ENCODE results near the gene LMF1.

The LMF1 gene

DNA sequence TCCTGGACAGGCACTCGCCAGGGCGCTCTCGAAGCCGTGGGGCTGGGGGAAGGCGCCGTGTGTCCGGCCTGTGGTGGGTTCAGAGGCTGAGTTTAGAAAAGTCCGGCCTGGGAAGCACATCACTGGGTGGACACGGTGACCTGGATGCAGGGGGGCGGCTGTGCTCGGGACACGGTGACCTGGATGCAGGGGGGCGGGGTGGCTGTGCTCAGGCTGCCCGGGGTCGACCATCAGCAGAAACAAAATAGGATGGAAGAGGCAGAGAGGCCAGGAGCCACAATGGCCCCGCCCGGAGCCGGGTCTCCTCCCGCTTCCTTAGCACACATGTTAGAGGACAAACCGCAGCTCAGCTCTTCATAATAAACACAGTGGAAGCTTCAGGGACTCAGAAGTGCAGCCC lies 127.0 kb downstream of the LMF1 start:
- H3K4me1 ChIP-seq (ENCODE audit: control insufficient read depth, low read length), result no peaks in the 10 kb centered on the region
- no peak overlapping the region for H3K4me3 ChIP-seq (ENCODE audit: low read length)
- peaks cover 35% of the 10 kb centered on the region for H3K9me3 ChIP-seq (ENCODE audit: control insufficient read depth, insufficient read depth, low read length)
- H3K9me2 ChIP-seq (replicated peaks; ENCODE audit: control insufficient read depth, low read length), result no peaks in the 10 kb centered on the region
- H3K36me3 ChIP-seq (ENCODE audit: control insufficient read depth, low read length), result no peaks in the 10 kb centered on the region
- TF ChIP-seq, protein P1, sequence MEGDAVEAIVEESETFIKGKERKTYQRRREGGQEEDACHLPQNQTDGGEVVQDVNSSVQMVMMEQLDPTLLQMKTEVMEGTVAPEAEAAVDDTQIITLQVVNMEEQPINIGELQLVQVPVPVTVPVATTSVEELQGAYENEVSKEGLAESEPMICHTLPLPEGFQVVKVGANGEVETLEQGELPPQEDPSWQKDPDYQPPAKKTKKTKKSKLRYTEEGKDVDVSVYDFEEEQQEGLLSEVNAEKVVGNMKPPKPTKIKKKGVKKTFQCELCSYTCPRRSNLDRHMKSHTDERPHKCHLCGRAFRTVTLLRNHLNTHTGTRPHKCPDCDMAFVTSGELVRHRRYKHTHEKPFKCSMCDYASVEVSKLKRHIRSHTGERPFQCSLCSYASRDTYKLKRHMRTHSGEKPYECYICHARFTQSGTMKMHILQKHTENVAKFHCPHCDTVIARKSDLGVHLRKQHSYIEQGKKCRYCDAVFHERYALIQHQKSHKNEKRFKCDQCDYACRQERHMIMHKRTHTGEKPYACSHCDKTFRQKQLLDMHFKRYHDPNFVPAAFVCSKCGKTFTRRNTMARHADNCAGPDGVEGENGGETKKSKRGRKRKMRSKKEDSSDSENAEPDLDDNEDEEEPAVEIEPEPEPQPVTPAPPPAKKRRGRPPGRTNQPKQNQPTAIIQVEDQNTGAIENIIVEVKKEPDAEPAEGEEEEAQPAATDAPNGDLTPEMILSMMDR (IDR thresholded peaks at IDR 0.05; ENCODE audit: low read depth, low read length, poor library complexity, severe bottlenecking), result no peak
- TF ChIP-seq EZH2phosphoT487 (IDR thresholded peaks at IDR 0.05; ENCODE audit: borderline replicate concordance, low read length), result no peak
- H3F3A ChIP-seq (ENCODE audit: control insufficient read depth, insufficient read depth), result no peaks in the 10 kb centered on the region
- H4K20me1 ChIP-seq (ENCODE audit: control insufficient read depth, insufficient read depth, low read depth, low read length), result no peaks in the 10 kb centered on the region
- no peak overlapping the region for H3K4me2 ChIP-seq (ENCODE audit: low read length)
- no peaks in the 10 kb centered on the region for H3K27me3 ChIP-seq (ENCODE audit: control insufficient read depth, low read length)
- no peaks in the 10 kb centered on the region for H3K79me2 ChIP-seq (ENCODE audit: control insufficient read depth, low read length)
- H3K27ac ChIP-seq (ENCODE audit: low read depth, low read length), result no peak overlapping the region

GRCh38 chr16:842711-843560 lies 127.8 kb downstream of the LMF1 start:
- Histone ChIP-seq H3K36me3 (ENCODE audit: control insufficient read depth, low read length) (no peaks in the 10 kb centered on the region), H3K4me1 (ENCODE audit: control insufficient read depth, low read length) (no peaks in the 10 kb centered on the region), H3K27ac (ENCODE audit: low read depth, low read length) (no peak overlapping the region), H4K20me1 (ENCODE audit: control insufficient read depth, insufficient read depth, low read depth, low read length) (no peaks in the 10 kb centered on the region), H3F3A (ENCODE audit: control insufficient read depth, insufficient read depth) (no peaks in the 10 kb centered on the region), H3K9me3 (ENCODE audit: control insufficient read depth, insufficient read depth, low read length) (peaks cover 27% of the 10 kb centered on the region), H3K4me2 (ENCODE audit: low read length) (no peak overlapping the region), H3K4me3 (ENCODE audit: low read length) (no peak overlapping the region), H3K79me2 (ENCODE audit: control insufficient read depth, low read length) (no peaks in the 10 kb centered on the region), H3K9me2 (replicated peaks; ENCODE audit: control insufficient read depth, low read length) (no peaks in the 10 kb centered on the region), H3K27me3 (ENCODE audit: control insufficient read depth, low read length) (no peaks in the 10 kb centered on the region)
- TF ChIP-seq EZH2phosphoT487 (IDR thresholded peaks at IDR 0.05; ENCODE audit: borderline replicate concordance, low read length), result no peak
- TF ChIP-seq, protein P1 (IDR thresholded peaks at IDR 0.05; ENCODE audit: low read depth, low read length, poor library complexity, severe bottlenecking), result no peak

GRCh38 chr16:842061-842476 lies 128.7 kb downstream of the LMF1 start:
- Histone ChIP-seq H3K79me2 (ENCODE audit: control insufficient read depth, low read length) (no peaks in the 10 kb centered on the region), H4K20me1 (ENCODE audit: control insufficient read depth, insufficient read depth, low read depth, low read length) (no peaks in the 10 kb centered on the region), H3F3A (ENCODE audit: control insufficient read depth, insufficient read depth) (no peaks in the 10 kb centered on the region), H3K27me3 (ENCODE audit: control insufficient read depth, low read length) (no peaks in the 10 kb centered on the region), H3K27ac (ENCODE audit: low read depth, low read length) (no peak overlapping the region), H3K4me1 (ENCODE audit: control insufficient read depth, low read length) (no peaks in the 10 kb centered on the region), H3K9me2 (replicated peaks; ENCODE audit: control insufficient read depth, low read length) (no peaks in the 10 kb centered on the region), H3K4me2 (ENCODE audit: low read length) (no peak overlapping the region), H3K4me3 (ENCODE audit: low read length) (no peak overlapping the region), H3K36me3 (ENCODE audit: control insufficient read depth, low read length) (no peaks in the 10 kb centered on the region), H3K9me3 (ENCODE audit: control insufficient read depth, insufficient read depth, low read length) (peaks cover 19% of the 10 kb centered on the region)
- no peak for TF ChIP-seq EZH2phosphoT487 (IDR thresholded peaks at IDR 0.05; ENCODE audit: borderline replicate concordance, low read length)
- TF ChIP-seq, protein P1 (IDR thresholded peaks at IDR 0.05; ENCODE audit: low read depth, low read length, poor library complexity, severe bottlenecking), result no peak

Data from DOHH2 (cell line).